Keratinocyte (primary cell): ENCODE results near the gene LILRB2. TPM values are rescaled to one million over a fixed set of nuclear protein-coding genes. Genes with fewer than 3 reads are reported as not detected.

Experiments
- DNase-seq: peaks from one replicate; pipeline ENCODE4 v3.0.0-alpha.2; 2011; ENCODE audit warnings: low read depth, missing footprints, low spot score
- FAIRE-seq: peaks from 2 replicates; lab custom pipeline; 2011; peaks lifted over from hg19 to GRCh38; lab: Jason Lieb, UNC
- H2AFZ ChIP-seq: 2 replicates; pipeline ENCODE4 v1.6.0; 2012; ENCODE audit warnings: low read length, control low read depth, inconsistent platforms; ENCODE audit not compliant: control insufficient read depth
- H3K27ac ChIP-seq: 2 replicates; pipeline ENCODE4 v1.5.1; 2011; ENCODE audit warnings: low read length; ENCODE audit not compliant: control insufficient read depth, insufficient read depth
- H3K27me3 ChIP-seq: 3 replicates; pipeline ENCODE4 v1.6.0; 2011; ENCODE audit warnings: low read length; ENCODE audit not compliant: control insufficient read depth, insufficient read depth; ENCODE audit errors: extremely low read depth
- H3K36me3 ChIP-seq, 2 experiments: 2 replicates in 1 of 2; 3 replicates in 1 of 2; pipeline ENCODE4 v1.5.1; 2011; ENCODE audit warnings: low read length in 2 of 2, mild to moderate bottlenecking in 1 of 2; ENCODE audit not compliant: control insufficient read depth in 2 of 2, insufficient read depth in 2 of 2; ENCODE audit errors: extremely low read depth in 1 of 2
- H3K4me1 ChIP-seq: 3 replicates; pipeline ENCODE4 v1.5.1; 2011; ENCODE audit warnings: low read length; ENCODE audit not compliant: control insufficient read depth, insufficient read depth; ENCODE audit errors: extremely low read depth
- H3K4me2 ChIP-seq: 3 replicates; pipeline ENCODE4 v1.6.0; 2011; ENCODE audit warnings: low read depth, low read length; ENCODE audit not compliant: control insufficient read depth, insufficient read depth; ENCODE audit errors: extremely low read depth
- H3K4me3 ChIP-seq, 3 experiments: fragments of 200-600 bp in 1 of 3; sonication (generic) in 1 of 3; 2 replicates in 2 of 3; 3 replicates in 1 of 3; pipeline ENCODE4 v1.5.1; 2011 to 2016; ENCODE audit warnings: low read length in 3 of 3, mild to moderate bottlenecking in 3 of 3, control low read depth in 2 of 3, inconsistent platforms in 1 of 3, low read depth in 1 of 3, mixed read lengths in 1 of 3, mixed run types in 1 of 3, moderate library complexity in 1 of 3; ENCODE audit not compliant: control insufficient read depth in 2 of 3, insufficient read depth in 2 of 3; ENCODE audit errors: extremely low read depth in 1 of 3
- H3K79me2 ChIP-seq: 2 replicates; pipeline ENCODE4 v1.6.0; 2012; ENCODE audit warnings: low read length; ENCODE audit not compliant: control insufficient read depth, insufficient read depth
- H3K9ac ChIP-seq: 3 replicates; pipeline ENCODE4 v1.6.0; 2011; ENCODE audit warnings: low read length; ENCODE audit not compliant: control insufficient read depth, insufficient read depth; ENCODE audit errors: extremely low read depth
- H3K9me1 ChIP-seq: 3 replicates; pipeline ENCODE4 v1.6.0; 2011; ENCODE audit warnings: low read length; ENCODE audit not compliant: control insufficient read depth, insufficient read depth; ENCODE audit errors: extremely low read depth
- H3K9me3 ChIP-seq: 2 replicates; pipeline ENCODE4 v1.5.1; 2012; ENCODE audit warnings: low read depth, low read length; ENCODE audit not compliant: control insufficient read depth
- H4K20me1 ChIP-seq: 3 replicates; pipeline ENCODE4 v1.6.0; 2011; ENCODE audit warnings: low read length; ENCODE audit not compliant: control insufficient read depth, insufficient read depth; ENCODE audit errors: extremely low read depth
- CTCF ChIP-seq, 3 experiments: IDR thresholded peaks in 1 of 3; conservative IDR thresholded peaks in 1 of 3; optimal IDR thresholded peaks in 1 of 3; 2 replicates in 2 of 3; 3 replicates in 1 of 3; pipeline versions ENCODE3 to v1.5.1; 2011; ENCODE audit warnings: low read length in 3 of 3, mild to moderate bottlenecking in 3 of 3, moderate library complexity in 2 of 3, control low read depth in 1 of 3, inconsistent platforms in 1 of 3; ENCODE audit not compliant: insufficient read depth in 2 of 3; ENCODE audit errors: extremely low read depth in 1 of 3
- EZH2 ChIP-seq: IDR thresholded peaks from one replicate; pipeline ENCODE4 v1.6.1; 2012; ENCODE audit warnings: inconsistent platforms, mild to moderate bottlenecking, low read length, moderate library complexity
- dilution Hi-C: fragments of 300-500 bp; cut with MboI; formaldehyde crosslinking; loops from one replicate; pipeline ENCODE4 v1.7.0; 2020; ENCODE audit warnings: low sequenced_read_pairs; ENCODE audit not compliant: extremely low pct_ligation_motif_present
- polyA plus RNA-seq, 5 experiments: library from polyadenylated mRNA; depleted of rRNA in 3 of 5; stranded (reverse) in 3 of 5; stranded (forward) in 1 of 5; unstranded in 1 of 5; fragments of >200 nt; gene quantifications; 1 replicate in 1 of 5; 2 replicates in 3 of 5; 3 replicates in 1 of 5; pipeline versions ENCODE4 v1.2.1 to v1.2.3, GENCODE V29; 2011 to 2012; ENCODE audit warnings: missing spikeins in 2 of 5, low read depth in 1 of 5, low replicate concordance in 1 of 5

Gene LILRB2
- polyA plus RNA-seq, 1 donor (not counting 4 experiments of a cell fraction or from before 2014, with no cell fraction given), result not detected

DNA sequence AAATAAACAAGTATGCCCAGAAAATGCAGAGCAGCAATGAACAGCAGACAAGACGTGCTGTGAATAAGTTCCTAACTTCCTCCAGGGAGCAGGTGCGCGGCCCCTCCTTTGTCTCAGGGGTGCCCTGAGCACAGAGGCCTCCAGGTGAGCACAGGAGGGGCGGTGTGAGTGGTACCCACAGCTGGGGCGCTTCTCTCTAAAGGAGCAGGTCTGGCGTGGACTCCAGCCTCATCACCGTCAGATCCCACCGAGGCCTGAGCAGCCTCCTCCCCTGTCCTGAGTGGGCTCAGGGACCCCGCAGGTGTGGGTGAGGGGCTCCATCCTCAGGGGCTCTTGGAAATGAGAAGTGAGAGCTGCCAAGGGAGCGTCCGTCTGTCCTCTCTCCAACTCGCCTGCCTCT lies 28.9 kb upstream of the LILRB2 start:
- Histone ChIP-seq H3K9me1 (no peaks in the 10 kb centered on the region), H3K4me3 (no peak overlapping the region), H3K4me1 (no peaks in the 10 kb centered on the region), H2AFZ (no peak overlapping the region), H3K36me3 (no peaks in the 10 kb centered on the region), H3K9ac (no peak overlapping the region), H3K79me2 (no peaks in the 10 kb centered on the region), H4K20me1 (no peaks in the 10 kb centered on the region), H3K4me2 (no peak overlapping the region), H3K9me3 (peaks cover 3% of the 10 kb centered on the region), H3K27me3 (no peaks in the 10 kb centered on the region), H3K27ac (no peak overlapping the region)
- FAIRE-seq, result no peak
- dilution Hi-C loops, result no loop called here
- TF ChIP-seq CTCF (optimal IDR thresholded peaks at IDR 0.05 in 1 of 3, IDR thresholded peaks at IDR 0.05 in 1 of 3, conservative IDR thresholded peaks at IDR 0.05 in 1 of 3; ENCODE audit: extremely low read depth in 1 of 3, insufficient read depth in 2 of 3, low read length in 3 of 3) (no peak), EZH2 (no peak)
- no peak for DNase-seq

- TF ChIP-seq CTCF (optimal IDR thresholded peaks at IDR 0.05 in 1 of 3, IDR thresholded peaks at IDR 0.05 in 1 of 3, conservative IDR thresholded peaks at IDR 0.05 in 1 of 3; ENCODE audit: extremely low read depth in 1 of 3, insufficient read depth in 2 of 3, low read length in 3 of 3), result no peak
- Histone ChIP-seq H2AFZ (no peak overlapping the region), H3K9me3 (peaks cover 3% of the 10 kb centered on the region), H3K9ac (no peak overlapping the region), H3K9me1 (no peaks in the 10 kb centered on the region), H3K79me2 (no peaks in the 10 kb centered on the region), H3K27me3 (no peaks in the 10 kb centered on the region), H3K4me1 (no peaks in the 10 kb centered on the region), H3K4me3 (no peak overlapping the region), H3K36me3 (no peaks in the 10 kb centered on the region), H4K20me1 (no peaks in the 10 kb centered on the region), H3K27ac (no peak overlapping the region), H3K4me2 (no peak overlapping the region)
- FAIRE-seq, result no peak
- DNase-seq, result no peak
- dilution Hi-C loops, result no loop called here
Measured at GRCh38 chr19:54307389-54308020, 26.6 kb upstream of the LILRB2 start.
